H1 (cell line): ENCODE measurements around the gene KRT27.

Experiments used
- EZH2 ChIP-seq: fragments of 200-600 bp; sonication (generic); IDR thresholded peaks from 2 replicates; pipeline ENCODE4 v1.7.1; 2012; ENCODE audit warnings: low read depth, mild to moderate bottlenecking, moderate library complexity, low read length, inconsistent platforms; ENCODE audit not compliant: severe bottlenecking
- GABPA ChIP-seq: IDR thresholded peaks from 2 replicates; pipeline ENCODE4 v1.6.1; 2011; ENCODE audit warnings: mild to moderate bottlenecking, low read length, moderate library complexity, borderline replicate concordance; ENCODE audit not compliant: insufficient read depth
- HDAC6 ChIP-seq: IDR thresholded peaks from one replicate; pipeline ENCODE4 v1.7.1; 2012; ENCODE audit warnings: low read depth, mild to moderate bottlenecking, inconsistent platforms, low read length, moderate library complexity
- PHF8 ChIP-seq: fragments of 200-600 bp; sonication (generic); conservative IDR thresholded peaks from 2 replicates; pipeline ENCODE4 v1.7.1; 2012; ENCODE audit warnings: low read depth, mild to moderate bottlenecking, inconsistent platforms, low read length, moderate library complexity
- POLR2A ChIP-seq, 2 experiments: IDR thresholded peaks; 1 replicate in 1 of 2; 2 replicates in 1 of 2; pipeline ENCODE4 v1.6.1; 2011; ENCODE audit warnings: low read depth in 2 of 2, low read length in 2 of 2, mild to moderate bottlenecking in 2 of 2; ENCODE audit errors: control extremely low read depth in 1 of 2
- POLR2AphosphoS5 ChIP-seq: IDR thresholded peaks from 2 replicates; pipeline ENCODE4 v1.6.1; 2011; ENCODE audit warnings: low read depth, low read length
- SP2 ChIP-seq: IDR thresholded peaks from 2 replicates; pipeline ENCODE4 v1.6.1; 2012; ENCODE audit warnings: mild to moderate bottlenecking, low read length, inconsistent platforms
- TF ChIP-seq, protein P1 (sequence below), 3 experiments: IDR thresholded peaks; 1 replicate in 2 of 3; 2 replicates in 1 of 3; pipeline versions ENCODE4 v1.5.1 to v1.6.1; 2011; ENCODE audit warnings: low read length in 3 of 3, mild to moderate bottlenecking in 3 of 3, inconsistent platforms in 2 of 3, low read depth in 1 of 3, moderate library complexity in 1 of 3; ENCODE audit not compliant: insufficient read depth in 1 of 3; ENCODE audit errors: control extremely low read depth in 1 of 3

DNA sequence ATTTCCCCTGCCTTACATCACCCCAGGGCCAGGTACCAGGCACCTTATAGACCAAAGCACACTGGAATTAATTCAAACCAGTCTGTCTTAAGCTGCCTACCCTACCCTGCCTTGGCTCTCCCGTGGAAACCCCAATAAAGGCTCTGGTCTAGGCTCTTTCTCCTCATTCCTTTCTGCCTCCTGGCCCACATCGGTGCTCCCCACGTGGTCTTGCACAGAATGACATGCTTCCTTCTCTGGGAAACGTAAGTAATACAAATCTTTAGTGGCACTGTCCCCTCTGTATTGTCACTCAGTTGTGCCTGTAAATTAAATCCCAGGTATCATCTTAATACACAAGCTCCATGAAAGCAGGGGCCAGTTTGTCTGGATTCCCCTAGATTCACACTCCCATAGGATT is 43.8 kb downstream of the KRT27 start:
- TF ChIP-seq, protein P1, sequence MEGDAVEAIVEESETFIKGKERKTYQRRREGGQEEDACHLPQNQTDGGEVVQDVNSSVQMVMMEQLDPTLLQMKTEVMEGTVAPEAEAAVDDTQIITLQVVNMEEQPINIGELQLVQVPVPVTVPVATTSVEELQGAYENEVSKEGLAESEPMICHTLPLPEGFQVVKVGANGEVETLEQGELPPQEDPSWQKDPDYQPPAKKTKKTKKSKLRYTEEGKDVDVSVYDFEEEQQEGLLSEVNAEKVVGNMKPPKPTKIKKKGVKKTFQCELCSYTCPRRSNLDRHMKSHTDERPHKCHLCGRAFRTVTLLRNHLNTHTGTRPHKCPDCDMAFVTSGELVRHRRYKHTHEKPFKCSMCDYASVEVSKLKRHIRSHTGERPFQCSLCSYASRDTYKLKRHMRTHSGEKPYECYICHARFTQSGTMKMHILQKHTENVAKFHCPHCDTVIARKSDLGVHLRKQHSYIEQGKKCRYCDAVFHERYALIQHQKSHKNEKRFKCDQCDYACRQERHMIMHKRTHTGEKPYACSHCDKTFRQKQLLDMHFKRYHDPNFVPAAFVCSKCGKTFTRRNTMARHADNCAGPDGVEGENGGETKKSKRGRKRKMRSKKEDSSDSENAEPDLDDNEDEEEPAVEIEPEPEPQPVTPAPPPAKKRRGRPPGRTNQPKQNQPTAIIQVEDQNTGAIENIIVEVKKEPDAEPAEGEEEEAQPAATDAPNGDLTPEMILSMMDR (IDR thresholded peaks at IDR 0.05; ENCODE audit: control extremely low read depth in 1 of 3, insufficient read depth in 1 of 3, low read depth in 1 of 3, low read length in 3 of 3) = no peak
- TF ChIP-seq EZH2 (no peak), PHF8 (no peak), HDAC6 (no peak), POLR2A (IDR thresholded peaks at IDR 0.05; ENCODE audit: control extremely low read depth in 1 of 2, low read depth in 2 of 2, low read length in 2 of 2) (no peak), GABPA (no peak), POLR2AphosphoS5 (no peak), SP2 (no peak)
